H9 (cell line): ENCODE measurements around the gene SNX21. TPM values are rescaled to one million over a fixed set of nuclear protein-coding genes. Genes with fewer than 3 reads are reported as not detected.

Experiments
- DNase-seq: peaks from one replicate; pipeline ENCODE4 v3.0.0-alpha.2; 2017
- H2AFZ ChIP-seq: one replicate; pipeline ENCODE4 v1.6.1; 2013; ENCODE audit warnings: mild to moderate bottlenecking, low read length, control low read depth, moderate library complexity
- H2AK5ac ChIP-seq: 2 replicates; pipeline ENCODE4 v1.6.1; 2013; ENCODE audit warnings: low read length, control low read depth, mixed read lengths; ENCODE audit not compliant: insufficient read length
- H2BK120ac ChIP-seq: one replicate; pipeline ENCODE4 v1.6.1; 2013; ENCODE audit warnings: low read depth, mild to moderate bottlenecking, low read length, control low read depth, inconsistent platforms; ENCODE audit not compliant: poor library complexity, severe bottlenecking
- H2BK12ac ChIP-seq: 2 replicates; pipeline ENCODE4 v1.6.1; 2013; ENCODE audit warnings: low read length, control low read depth, mixed read lengths, low read depth; ENCODE audit not compliant: insufficient read length
- H2BK15ac ChIP-seq: 2 replicates; pipeline ENCODE4 v1.6.1; 2013; ENCODE audit warnings: low read depth, low read length, control low read depth
- H2BK20ac ChIP-seq: one replicate; pipeline ENCODE4 v1.6.1; 2013; ENCODE audit warnings: low read depth, mild to moderate bottlenecking, low read length, control low read depth, inconsistent platforms; ENCODE audit not compliant: poor library complexity, severe bottlenecking
- H2BK5ac ChIP-seq: 2 replicates; pipeline ENCODE4 v1.6.1; 2013; ENCODE audit warnings: low read length, control low read depth, mixed read lengths; ENCODE audit not compliant: insufficient read length
- H3K14ac ChIP-seq: 2 replicates; pipeline ENCODE4 v1.6.1; 2013; ENCODE audit warnings: low read length, control low read depth; ENCODE audit not compliant: insufficient read depth
- H3K18ac ChIP-seq: 2 replicates; pipeline ENCODE4 v1.6.1; 2013; ENCODE audit warnings: low read depth, mild to moderate bottlenecking, mixed read lengths, low read length, control low read depth; ENCODE audit not compliant: insufficient read length
- H3K23ac ChIP-seq: 2 replicates; pipeline ENCODE4 v1.6.1; 2013; ENCODE audit warnings: low read length, control low read depth, mixed read lengths, low read depth; ENCODE audit not compliant: insufficient read length
- H3K23me2 ChIP-seq: 2 replicates; pipeline ENCODE4 v1.6.1; 2013; ENCODE audit warnings: low read depth, mild to moderate bottlenecking, mixed read lengths, low read length, control low read depth; ENCODE audit not compliant: insufficient read length, poor library complexity, severe bottlenecking
- H3K27ac ChIP-seq: 2 replicates; pipeline ENCODE4 v1.5.1; 2013; ENCODE audit warnings: low read length, control low read depth, mixed read lengths, low read depth; ENCODE audit not compliant: insufficient read length
- H3K27me3 ChIP-seq: 2 replicates; pipeline ENCODE4 v1.6.1; 2013; ENCODE audit warnings: low read length, control low read depth, inconsistent platforms; ENCODE audit not compliant: insufficient read depth
- H3K4ac ChIP-seq: 2 replicates; pipeline ENCODE4 v1.6.1; 2013; ENCODE audit warnings: low read depth, mild to moderate bottlenecking, control low read depth, inconsistent platforms, low read length, moderate library complexity
- H3K4me1 ChIP-seq: 2 replicates; pipeline ENCODE4 v1.6.1; 2013; ENCODE audit warnings: low read length, control low read depth, inconsistent platforms; ENCODE audit not compliant: insufficient read depth
- H3K4me2 ChIP-seq: 2 replicates; pipeline ENCODE4 v1.6.1; 2013; ENCODE audit warnings: low read length, control low read depth, mixed read lengths; ENCODE audit not compliant: insufficient read length, insufficient read depth
- H3K56ac ChIP-seq: 2 replicates; pipeline ENCODE4 v1.6.1; 2013; ENCODE audit warnings: low read depth, mild to moderate bottlenecking, mixed read lengths, low read length, control low read depth; ENCODE audit not compliant: insufficient read length
- H3K79me1 ChIP-seq: 2 replicates; pipeline ENCODE4 v1.6.1; 2013; ENCODE audit warnings: low read depth, mild to moderate bottlenecking, moderate library complexity, low read length, control low read depth, inconsistent platforms; ENCODE audit not compliant: insufficient read depth, poor library complexity, severe bottlenecking
- H3K79me2 ChIP-seq: 2 replicates; pipeline ENCODE4 v1.6.1; 2013; ENCODE audit warnings: low read length, control low read depth, inconsistent platforms; ENCODE audit not compliant: insufficient read depth
- H3K9ac ChIP-seq: 2 replicates; pipeline ENCODE4 v1.6.1; 2013; ENCODE audit warnings: low read length, control low read depth, mixed read lengths; ENCODE audit not compliant: insufficient read length; ENCODE audit errors: extremely low read depth
- H3K9me3 ChIP-seq: one replicate; pipeline ENCODE4 v1.6.1; 2013; ENCODE audit warnings: low read depth, low read length, inconsistent platforms; ENCODE audit not compliant: control insufficient read depth
- H3T11ph ChIP-seq: one replicate; pipeline ENCODE4 v1.6.1; 2013; ENCODE audit warnings: mild to moderate bottlenecking, low read length, control low read depth, inconsistent platforms
- H4K20me1 ChIP-seq: one replicate; pipeline ENCODE4 v1.6.1; 2013; ENCODE audit not compliant: control insufficient read depth, insufficient read length, insufficient read depth
- H4K5ac ChIP-seq: 2 replicates; pipeline ENCODE4 v1.6.1; 2013; ENCODE audit warnings: low read depth, mild to moderate bottlenecking, mixed read lengths, low read length, control low read depth; ENCODE audit not compliant: insufficient read length
- H4K8ac ChIP-seq: replicated peaks from 2 replicates; pipeline ENCODE4 v1.6.1; 2013; ENCODE audit warnings: low read length, control low read depth, mixed read lengths, low read depth; ENCODE audit not compliant: insufficient read length
- H4K91ac ChIP-seq: 2 replicates; pipeline ENCODE4 v1.6.1; 2013; ENCODE audit warnings: low read depth, mild to moderate bottlenecking, moderate library complexity, mixed read lengths, low read length, control low read depth; ENCODE audit not compliant: insufficient read length
- H3K27ac Mint-ChIP-seq, 3 experiments: 2 replicates in 2 of 3; 3 replicates in 1 of 3; pipeline ENCODE4 v1.8.0; 2020 to 2021; ENCODE audit warnings: mixed read lengths in 3 of 3, mild to moderate bottlenecking in 1 of 3, moderate library complexity in 1 of 3
- H3K27me3 Mint-ChIP-seq: 2 replicates; pipeline ENCODE4 v1.8.0; 2021; ENCODE audit warnings: low read depth, mild to moderate bottlenecking, moderate library complexity, mixed read lengths
- H3K36me3 Mint-ChIP-seq, 3 experiments: 2 replicates in 2 of 3; 3 replicates in 1 of 3; pipeline ENCODE4 v1.8.0; 2020 to 2021; ENCODE audit warnings: low read depth in 3 of 3, mixed read lengths in 3 of 3; ENCODE audit not compliant: insufficient read depth in 1 of 3
- H3K4me1 Mint-ChIP-seq, 2 experiments: 2 replicates each; pipeline ENCODE4 v1.8.0; 2020; ENCODE audit warnings: mixed read lengths in 2 of 2
- H3K4me3 Mint-ChIP-seq, 2 experiments: 2 replicates in 1 of 2; 3 replicates in 1 of 2; pipeline ENCODE4 v1.8.0; 2020 to 2021; ENCODE audit warnings: mild to moderate bottlenecking in 2 of 2, mixed read lengths in 2 of 2, moderate library complexity in 1 of 2
- H3K9me3 Mint-ChIP-seq, 2 experiments: 2 replicates in 1 of 2; 3 replicates in 1 of 2; pipeline ENCODE4 v1.8.0; 2020; ENCODE audit warnings: mild to moderate bottlenecking in 2 of 2, mixed read lengths in 2 of 2, moderate library complexity in 1 of 2
- CTCF ChIP-seq: fragments of 200-600 bp; sonication (generic); conservative IDR thresholded peaks from 3 replicates; pipeline ENCODE4 v1.8.0; 2021; ENCODE audit warnings: antibody characterized with exemption, mild to moderate bottlenecking
- WGBS: extraction: QIAGEN DNeasy Blood & Tissue Kit; methylation state at CpG from one replicate; pipeline ENCODE4 v1.1.7; 2013; ENCODE audit warnings: missing lambda C conversion rate, low lambda C conversion rate, mixed read lengths; ENCODE audit not compliant: insufficient read length; ENCODE audit errors: extremely low coverage; 5-methylcytosine and 5-hydroxymethylcytosine counted together
- total RNA-seq: library from RNA; stranded (reverse); gene quantifications from 2 replicates; pipeline ENCODE4 v1.2.1, GENCODE V29; 2021

Gene SNX21
- total RNA-seq, 1 experiment from 2014 or later: 20.5 TPM

- peak within 1 kb of the TSS; percentile 82 to 95 (median 93) for H3K27ac Mint-ChIP-seq
- no CpG with 5 or more reads among the region's 23 CpGs for WGBS
Measured at GRCh38 chr20:45880988-45881788, 47.6 kb downstream of the SNX21 start, which contains the start of gene ZSWIM1. Gene ZSWIM1, plus strand, starts transcription at chr20:45881227. Its CDS starts 1,366 bp downstream, at chr20:45882593.

More at GRCh38 chr20:45880988-45881788, 47.6 kb downstream of the SNX21 start, which contains the start of gene ZSWIM1:
- no peak within 1 kb of the TSS for H3K23ac ChIP-seq
- peak within 1 kb of the TSS; percentile 93 to 95 for H3K4me3 Mint-ChIP-seq
- no peaks in the 10 kb centered on the region for H3K27me3 Mint-ChIP-seq
- no peak within 1 kb of the TSS for H4K8ac ChIP-seq
- peak; percentile 99 for DNase-seq
- H3K36me3 Mint-ChIP-seq: peaks cover 17 to 33% (median 20%) of the 10 kb centered on the region in 3 experiments
- H2BK20ac ChIP-seq: no peak within 1 kb of the TSS
- H3K9me3 Mint-ChIP-seq: no peaks in the 10 kb centered on the region
- no peak within 1 kb of the TSS for H3K27ac ChIP-seq
- peak within 1 kb of the TSS; percentile 96 for H3K4me2 ChIP-seq
- peaks cover 5% of the 10 kb centered on the region for H3K23me2 ChIP-seq
- H3K56ac ChIP-seq: no peak within 1 kb of the TSS
- H2AK5ac ChIP-seq: no peak within 1 kb of the TSS
- H4K20me1 ChIP-seq: no peaks in the 10 kb centered on the region
- H3K4me1 Mint-ChIP-seq: peaks cover 5 to 9% of the 10 kb centered on the region in 2 experiments
- H2BK120ac ChIP-seq: no peak within 1 kb of the TSS
- H3K79me1 ChIP-seq: no peaks in the 10 kb centered on the region
- peak within 1 kb of the TSS; percentile 72 for H3K14ac ChIP-seq
- H2BK15ac ChIP-seq: no peak within 1 kb of the TSS
- no peak within 1 kb of the TSS for H3K4ac ChIP-seq
- peak within 1 kb of the TSS; percentile 78 for H3K18ac ChIP-seq
- peaks cover 5% of the 10 kb centered on the region; the same call in 1 of the 2 replicates for H3K79me2 ChIP-seq
- H2BK5ac ChIP-seq: no peak within 1 kb of the TSS
- no peak within 1 kb of the TSS for H3T11ph ChIP-seq
- H3K9me3 ChIP-seq: no peaks in the 10 kb centered on the region
- no peak within 1 kb of the TSS for H2AFZ ChIP-seq
- no peak within 1 kb of the TSS for H4K5ac ChIP-seq
- H3K27me3 ChIP-seq: no peaks in the 10 kb centered on the region
- TF ChIP-seq CTCF: no peak
- no peak within 1 kb of the TSS for H2BK12ac ChIP-seq
- peak within 1 kb of the TSS; percentile 96 for H3K9ac ChIP-seq
- no peaks in the 10 kb centered on the region for H3K4me1 ChIP-seq
- H4K91ac ChIP-seq: no peak within 1 kb of the TSS
